T-helper 22 cell (primary cell): ENCODE data around the gene PCSK6.
"Not testable (repeated sequence)": the region's sequence is repeated elsewhere in the genome, so short reads cannot be mapped to it uniquely, and the experiment has no call there.

Experiments used
- DNase-seq: peaks from one replicate; pipeline ENCODE4 v3.0.0-alpha.2; 2020; ENCODE audit warnings: low read depth

Gene PCSK6

GRCh38 chr15:101482526-101483371 is 6.8 kb downstream of the PCSK6 start:
- no peak for DNase-seq

DNA sequence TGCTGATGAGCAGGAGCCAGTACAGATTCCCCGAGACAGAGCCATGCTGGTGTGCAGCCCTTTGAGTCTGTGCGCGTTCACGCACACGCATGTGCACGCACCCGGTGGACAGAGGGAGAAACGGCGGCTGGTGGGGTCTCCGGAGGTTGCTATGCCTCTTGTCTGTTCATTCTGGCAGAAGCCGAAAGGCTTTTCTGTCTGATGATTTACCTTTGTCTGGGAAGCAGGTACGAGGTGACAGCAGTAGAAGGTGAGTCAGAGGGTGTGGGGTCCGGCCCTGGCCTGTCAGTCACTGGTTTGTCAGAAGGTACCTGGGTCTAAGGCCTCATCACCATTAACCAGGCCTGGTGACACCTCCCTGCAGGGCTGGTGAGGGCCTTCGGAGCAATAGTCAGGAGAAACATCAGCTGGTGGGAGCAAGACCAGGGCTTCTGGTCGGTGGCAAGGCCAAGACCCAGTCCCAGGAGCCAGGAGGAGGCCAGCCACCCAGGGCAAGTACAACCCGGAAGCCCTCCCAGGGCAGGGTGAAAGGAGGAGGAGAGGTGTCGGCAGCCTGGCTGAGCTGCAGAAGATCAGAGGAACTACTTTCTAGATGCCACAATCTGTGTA is 7.5 kb downstream of the PCSK6 start:
- DNase-seq = no peak

DNA sequence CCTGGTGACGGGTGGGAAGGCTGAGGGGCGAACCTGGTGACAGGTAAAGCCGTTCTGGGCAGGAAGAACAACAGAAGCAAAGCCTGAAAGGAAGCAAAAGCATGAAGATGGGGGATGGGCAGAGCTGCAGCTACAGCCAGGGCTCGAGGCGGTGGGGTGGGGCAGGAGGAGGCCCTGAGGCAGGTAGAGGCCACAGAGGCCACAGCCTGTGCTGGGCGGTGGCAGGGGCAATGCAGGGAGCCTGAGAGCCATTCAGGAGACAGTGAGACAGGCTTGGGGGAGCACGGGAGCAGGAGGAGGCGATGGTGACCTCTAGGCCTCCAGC is 8.2 kb downstream of the PCSK6 start:
- no peak for DNase-seq

DNA sequence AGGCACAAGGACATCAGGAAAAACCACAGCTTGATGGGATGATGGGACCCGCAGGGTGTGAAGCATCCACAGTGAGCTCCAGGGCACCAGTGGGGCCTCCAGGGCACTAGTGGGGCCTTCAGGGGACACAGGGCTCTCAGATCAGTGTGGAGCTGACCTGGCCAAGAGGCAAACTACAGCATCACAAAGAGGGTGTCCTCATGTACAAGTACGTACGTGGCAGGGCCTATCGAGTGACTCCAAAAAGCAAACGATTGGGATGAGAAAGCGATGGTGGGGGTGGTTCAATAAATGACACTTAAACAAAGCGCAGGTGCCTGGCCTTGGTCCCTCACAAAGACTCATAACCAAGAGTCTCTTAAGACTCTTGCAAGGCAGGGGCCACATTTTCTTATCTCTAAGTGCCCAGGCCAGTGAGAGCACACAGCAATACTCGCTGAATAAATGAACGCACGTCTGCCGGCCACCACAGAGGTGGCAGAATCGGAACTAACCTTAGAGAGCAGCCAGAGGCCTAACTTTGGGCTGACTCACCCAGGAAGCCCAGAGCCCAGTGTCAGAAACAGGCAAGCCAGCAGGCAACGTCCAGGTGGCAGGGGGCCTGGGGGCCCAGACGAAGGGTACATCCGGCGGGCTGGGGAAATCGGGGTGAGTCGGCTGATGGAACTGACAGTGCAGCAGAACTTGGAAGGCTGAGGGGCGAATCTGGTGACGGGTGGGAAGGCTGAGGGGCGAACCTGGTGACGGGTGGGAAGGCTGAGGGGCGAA is 8.7 kb downstream of the PCSK6 start:
- DNase-seq = no peak

DNA sequence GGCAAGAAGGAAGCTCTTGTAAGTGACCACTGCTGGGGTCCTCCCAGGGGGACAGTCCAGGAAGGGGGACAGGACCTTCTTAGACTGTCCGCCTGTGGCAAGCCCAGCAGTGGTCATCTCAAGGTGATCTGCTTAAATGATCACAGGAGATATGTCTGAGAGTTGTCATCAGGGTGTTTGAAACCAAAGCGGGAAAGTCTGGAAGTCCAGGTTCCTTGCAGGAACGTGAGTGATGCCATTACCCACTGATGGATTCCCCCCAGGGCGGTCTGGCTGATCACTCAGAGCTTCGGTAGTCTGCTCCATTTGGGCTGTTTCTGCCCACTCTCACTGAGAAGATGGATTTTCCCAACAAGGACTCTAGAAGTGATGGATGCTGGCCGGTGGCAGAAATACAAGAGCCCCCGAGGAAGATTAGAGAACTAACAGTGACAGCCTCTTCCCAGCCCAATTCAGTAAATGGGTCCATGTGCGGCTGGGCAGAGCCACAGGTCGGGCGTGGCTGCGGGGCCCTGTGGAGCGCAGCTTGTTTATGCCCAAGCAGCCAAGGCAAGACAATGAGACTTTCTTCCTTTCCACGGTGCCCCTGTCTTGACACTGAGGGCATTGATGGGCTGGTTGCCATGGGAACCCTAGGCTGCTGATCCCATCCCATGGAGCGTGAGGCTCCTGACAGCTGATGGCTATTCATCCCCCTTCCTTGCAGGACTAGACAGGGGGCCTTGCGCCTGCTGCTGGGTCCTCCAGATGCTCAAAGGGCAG is 9.5 kb downstream of the PCSK6 start:
- no peak for DNase-seq

DNA sequence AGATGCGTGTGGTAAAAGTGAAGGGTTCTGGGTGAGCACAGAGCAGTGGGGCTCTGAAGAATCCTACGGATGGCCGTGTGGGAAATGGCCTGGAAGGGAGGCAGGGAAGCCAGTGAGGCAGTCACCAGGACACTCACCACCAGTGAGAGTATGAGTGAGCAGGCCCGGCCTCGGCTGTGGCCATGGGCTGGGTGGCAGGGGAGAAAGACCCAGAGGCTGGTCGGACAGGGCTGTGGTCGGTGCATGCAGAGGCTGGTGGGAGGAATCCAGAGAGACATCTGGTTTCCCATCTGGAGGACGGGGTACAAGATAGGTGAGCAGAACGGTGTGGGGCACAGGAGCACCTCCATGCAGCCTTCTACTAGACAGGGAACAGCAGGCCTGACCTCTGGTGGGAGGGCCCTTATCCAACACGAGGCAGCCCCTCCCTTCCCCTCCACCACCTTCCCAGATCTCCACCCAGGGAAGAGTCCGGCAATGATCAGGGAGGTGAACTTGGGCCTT is 10.1 kb downstream of the PCSK6 start:
- no peak for DNase-seq

DNA sequence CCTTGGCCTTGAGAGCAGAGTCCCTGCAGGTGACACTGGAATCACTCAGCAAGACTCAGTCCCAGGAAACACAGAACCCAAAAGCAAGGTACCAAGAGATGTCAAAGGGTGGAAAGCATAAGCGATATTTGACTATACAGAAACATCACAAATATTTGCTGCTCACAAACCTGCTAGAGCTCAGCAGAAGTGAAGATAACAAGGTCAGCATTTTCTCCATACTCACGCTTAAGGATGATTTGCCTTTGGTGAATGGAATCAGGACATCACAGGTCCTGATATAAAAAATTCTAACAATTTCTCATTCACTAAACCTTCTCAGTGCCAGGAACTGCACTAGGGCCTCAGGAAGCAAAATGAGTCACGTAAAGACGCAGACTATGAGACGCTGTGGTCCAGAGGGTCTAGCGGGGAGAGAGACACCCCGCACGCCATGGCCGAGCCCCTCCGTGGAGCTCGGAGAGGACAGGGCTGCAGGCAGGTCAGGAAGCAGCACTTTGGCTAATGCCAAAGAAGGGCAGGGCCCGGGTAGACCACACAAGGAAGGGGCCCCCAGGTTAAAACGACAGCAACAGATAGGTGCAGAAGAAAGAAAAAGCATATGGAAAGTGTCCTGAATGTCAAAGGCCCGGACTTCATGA is 10.7 kb downstream of the PCSK6 start:
- DNase-seq = no peak

DNA sequence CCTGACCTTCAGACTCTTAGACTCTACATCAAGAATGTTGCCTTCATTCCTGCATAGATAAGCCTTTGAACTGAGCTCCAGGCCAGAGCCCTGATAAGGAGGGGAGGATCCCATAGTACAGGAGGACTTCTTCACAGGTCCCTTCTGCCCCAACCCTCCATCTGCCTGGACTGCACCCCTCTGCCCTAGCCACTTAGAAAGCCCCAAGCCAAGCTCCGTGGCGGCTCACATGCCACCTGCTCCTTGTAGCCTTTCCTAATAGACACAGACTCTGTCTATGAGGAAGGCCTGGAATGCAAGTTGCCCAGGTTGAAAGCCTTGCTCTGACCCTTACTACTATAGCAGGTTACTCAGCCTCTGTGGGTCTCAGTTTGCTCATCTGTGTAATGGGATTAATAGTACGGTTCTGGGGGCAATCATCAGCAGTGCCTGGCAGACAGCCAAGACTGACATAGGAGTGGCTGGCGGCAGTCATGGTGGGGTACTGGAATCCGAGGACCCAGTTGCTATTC is 11.6 kb downstream of the PCSK6 start:
- DNase-seq = no peak

DNA sequence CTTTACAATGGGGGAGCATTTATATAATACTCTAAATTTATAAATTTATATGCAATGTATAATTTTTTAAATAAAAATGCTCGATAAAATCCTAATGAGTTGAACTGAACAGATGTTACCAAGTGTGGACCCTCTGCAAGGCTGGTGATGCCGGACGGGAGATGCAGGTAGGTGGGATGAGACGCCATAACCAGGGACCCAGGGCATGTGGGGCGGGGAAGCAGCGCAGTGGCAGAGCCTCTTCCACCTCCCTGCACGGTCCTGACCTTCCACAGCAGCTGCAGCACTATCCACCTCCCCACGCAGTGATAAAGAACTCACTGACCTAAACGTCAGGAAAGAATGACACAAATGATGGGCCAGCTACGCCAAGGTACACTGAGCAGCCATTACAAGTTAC is 12.8 kb downstream of the PCSK6 start:
- DNase-seq = no peak

GRCh38 chr15:101474983-101475382 is 14.5 kb downstream of the PCSK6 start:
- DNase-seq = no peak

GRCh38 chr15:101474233-101474632 is 15.3 kb downstream of the PCSK6 start:
- DNase-seq = no peak

DNA sequence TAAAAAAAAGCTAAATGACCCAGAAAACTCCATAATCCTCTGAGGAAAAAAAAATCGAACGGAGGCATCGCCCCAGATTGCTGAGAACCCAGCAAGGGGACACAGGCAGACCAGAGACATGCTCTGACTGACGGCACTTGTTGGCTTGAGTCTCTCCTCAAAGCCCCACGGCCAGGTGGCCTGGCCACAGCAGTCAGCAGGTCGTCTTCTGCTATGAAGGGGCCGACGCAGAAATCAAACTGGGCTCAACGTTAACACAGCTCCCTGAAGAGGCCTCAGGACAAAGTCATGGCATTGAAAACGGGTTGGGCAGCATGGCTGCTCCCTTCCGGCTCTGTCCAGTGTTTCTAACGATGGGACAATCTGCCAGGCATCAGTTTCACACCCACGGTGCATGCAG is 17.5 kb downstream of the PCSK6 start:
- DNase-seq = no peak

DNA sequence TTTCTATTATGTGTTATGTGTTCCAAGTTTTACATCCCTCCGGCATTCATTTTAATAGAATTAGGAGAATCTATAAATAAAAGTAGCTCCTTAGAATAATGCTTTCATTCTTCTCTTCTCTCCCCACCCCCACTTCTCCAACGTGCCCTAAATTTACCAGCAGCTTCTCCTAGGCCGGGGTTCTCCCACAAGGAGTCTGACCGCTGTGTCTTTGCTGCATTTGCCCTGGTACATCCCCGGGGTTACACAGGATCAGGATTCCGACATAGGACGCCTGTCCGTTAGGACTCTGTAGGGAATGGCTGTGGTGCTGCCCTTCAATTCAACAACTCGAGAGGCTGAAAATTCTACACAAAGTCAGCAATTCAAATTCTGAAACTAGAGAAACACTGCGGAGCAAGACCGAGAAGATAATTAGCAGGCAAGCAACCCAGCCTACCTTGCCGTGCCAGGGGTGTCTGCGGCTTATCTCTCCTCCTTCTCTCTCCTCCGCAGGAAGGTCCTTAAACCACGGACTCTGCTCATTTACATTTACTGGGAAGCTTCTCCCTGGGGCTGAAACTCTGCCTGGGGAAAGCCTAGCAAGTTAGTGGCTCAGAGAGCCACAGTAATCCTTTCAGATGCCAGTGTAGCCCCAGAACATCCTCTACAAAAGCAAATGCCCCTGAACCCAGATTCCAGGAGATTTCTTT is 18.8 kb downstream of the PCSK6 start:
- DNase-seq = no peak

DNA sequence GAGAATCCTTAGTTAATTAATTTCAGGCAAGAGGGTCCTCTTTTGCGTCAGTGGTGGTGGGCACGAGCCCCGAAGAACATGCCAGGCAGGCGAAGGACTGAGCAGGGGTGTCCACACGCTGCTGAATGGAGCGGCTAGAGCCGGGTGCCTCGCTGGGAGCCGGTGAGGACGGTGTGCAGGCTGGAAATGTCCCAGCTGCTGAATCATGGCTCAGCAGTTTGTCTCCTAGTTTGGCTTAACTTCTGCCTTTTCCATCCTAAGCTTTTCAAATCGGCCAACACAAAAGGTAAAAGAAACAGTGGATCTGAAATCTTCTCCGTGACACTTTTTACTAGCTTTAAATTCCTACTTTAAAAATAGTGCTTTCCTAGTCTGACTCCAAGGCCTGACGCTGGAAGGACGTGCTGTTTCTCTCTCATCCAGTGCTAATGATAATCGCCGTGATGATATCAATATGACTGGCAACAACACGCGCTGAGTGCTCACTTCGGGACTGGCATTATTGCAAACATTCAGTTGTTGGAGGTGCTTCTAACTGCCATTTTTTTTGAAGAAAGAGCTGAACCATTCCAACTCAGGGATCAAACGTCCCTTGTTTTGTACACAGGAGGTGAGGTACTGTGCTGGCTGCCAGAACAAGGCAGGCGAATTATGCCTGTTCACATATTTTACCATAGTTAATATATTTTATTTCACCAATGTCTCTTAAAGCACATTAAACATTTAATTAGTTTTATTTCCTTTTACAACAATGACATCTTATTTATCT is 19.8 kb downstream of the PCSK6 start:
- no peak for DNase-seq

- DNase-seq = no peak
These were observed 23.3 kb downstream of the PCSK6 start for GRCh38 chr15:101466188-101466587.

DNA sequence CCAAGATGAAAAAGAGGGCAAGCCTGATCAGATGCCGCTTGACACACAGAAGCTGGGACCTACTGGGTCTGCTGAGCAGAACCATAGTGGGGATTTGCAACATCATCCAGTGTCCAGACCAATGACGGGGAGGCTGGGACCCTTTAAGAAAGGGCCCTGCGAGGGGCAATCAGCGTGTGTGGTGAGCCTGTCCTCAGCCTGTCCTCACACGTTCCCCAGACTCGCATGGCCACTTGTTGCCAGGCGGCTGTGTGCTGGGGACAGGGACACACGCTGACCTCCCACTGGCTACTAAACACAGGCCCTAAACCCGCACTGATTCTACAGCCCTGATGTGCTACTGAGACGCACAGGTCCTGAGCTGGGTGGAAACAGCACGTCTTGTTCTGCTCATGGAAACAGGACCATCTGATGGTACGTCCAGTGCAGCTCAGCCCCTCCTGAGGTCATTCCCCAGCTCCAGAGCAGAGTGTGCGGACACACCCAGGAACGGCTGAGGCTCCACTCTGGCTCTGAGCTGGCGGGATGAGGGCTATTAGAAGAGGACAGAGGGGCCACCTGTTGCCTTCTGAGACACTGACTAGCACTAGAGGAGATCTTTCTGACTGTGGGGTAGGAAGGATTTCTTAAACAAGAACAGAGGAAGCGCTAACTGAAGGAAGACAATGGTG is 24.4 kb downstream of the PCSK6 start:
- no peak for DNase-seq

DNA sequence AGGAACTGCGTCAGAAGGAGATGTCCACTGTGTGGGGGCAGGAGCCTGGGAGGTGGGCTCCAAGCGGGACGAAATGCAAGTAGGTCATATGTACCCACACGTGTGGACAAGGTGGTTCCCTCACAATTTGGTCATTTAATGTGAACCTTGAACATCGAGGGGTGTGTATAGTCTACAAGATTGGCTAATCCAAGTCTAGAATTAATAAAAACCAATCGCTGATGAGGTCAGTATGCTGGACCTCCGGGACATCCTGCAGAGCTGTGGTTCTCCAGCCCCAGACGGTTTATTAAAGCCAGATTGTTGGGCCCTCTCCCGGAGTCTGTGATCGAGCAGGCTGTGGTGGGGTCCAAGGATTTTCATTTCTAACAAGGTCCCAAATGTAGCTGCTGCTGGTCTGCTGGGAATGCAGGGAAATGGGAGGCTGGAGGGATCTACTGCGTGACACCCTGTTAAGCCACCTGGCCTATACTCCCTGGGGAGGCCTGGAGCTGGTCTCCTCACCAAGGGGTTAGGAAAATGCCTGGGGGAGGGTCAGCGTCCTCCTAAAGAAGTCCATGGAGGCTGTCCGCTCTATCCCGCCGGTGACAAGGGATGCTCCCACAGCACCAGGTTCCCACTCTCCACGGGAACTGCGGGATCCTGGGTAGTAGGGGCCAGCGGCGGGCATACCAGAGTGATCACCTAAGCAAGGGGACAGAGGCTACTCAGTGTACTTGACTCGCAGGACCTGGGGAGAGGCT is 25.1 kb downstream of the PCSK6 start:
- DNase-seq = no peak

DNA sequence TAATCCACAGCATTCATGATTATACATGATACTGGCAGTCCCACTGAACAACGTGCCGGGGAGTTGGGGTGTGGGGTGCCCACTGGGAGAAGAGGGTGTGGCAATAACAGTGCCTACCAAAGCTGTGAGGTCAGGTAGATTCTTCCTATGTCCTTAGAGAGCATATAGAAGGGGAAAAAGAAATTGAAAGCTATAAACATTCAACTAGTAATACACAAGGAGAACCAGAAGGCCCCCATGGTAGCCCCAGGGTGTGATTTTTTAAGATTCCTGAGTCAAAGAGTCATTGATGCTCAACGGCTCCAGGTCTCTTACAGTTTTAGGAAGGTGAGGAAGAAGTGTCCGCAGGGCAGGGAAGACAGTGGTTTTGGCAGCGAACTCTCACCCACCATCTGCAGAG is 25.8 kb downstream of the PCSK6 start:
- DNase-seq = not testable (repeated sequence)

- no peak for DNase-seq
These were observed 26.2 kb downstream of the PCSK6 start for GRCh38 chr15:101463270-101463669.
